ENCODE measurements around the gene MCUB. TPM values are rescaled to one million over a fixed set of nuclear protein-coding genes. Genes with fewer than 3 reads are reported as not detected.
"Not testable (repeated sequence)": the region's sequence is repeated elsewhere in the genome, so short reads cannot be mapped to it uniquely, and the experiment has no call there.

Gene MCUB
- total and polyA plus RNA-seq, 8 donors = 0.88 to 6.5 (median 2.9) TPM

DNA sequence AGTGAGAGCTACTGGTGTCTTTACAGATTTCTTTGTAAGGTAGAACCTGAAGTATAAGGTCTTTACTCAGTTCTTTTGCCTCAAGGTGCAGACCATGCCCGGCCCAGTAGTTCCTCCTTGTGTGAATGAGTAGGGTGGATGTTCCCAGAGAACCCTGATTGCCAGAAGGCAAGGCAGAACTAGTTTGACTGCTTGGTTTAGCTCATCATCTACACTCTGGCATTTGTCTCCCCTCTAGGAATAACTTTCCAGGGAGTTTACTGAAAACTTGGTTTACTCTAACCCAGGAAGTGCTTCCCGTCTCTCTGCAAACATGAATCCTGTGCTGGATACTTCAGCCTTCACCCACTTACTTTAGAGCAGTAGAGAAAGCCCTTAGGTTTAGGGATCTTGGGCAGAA lies 29.1 kb downstream of the MCUB start:
- H3K36me3 ChIP-seq = no peaks in the 10 kb centered on the region
- no peaks in the 10 kb centered on the region for H3K4me1 ChIP-seq
- no peak overlapping the region for H3K4me3 ChIP-seq
- no peaks in the 10 kb centered on the region for H3K27me3 ChIP-seq
- H3K27ac ChIP-seq = no peak overlapping the region
- intact Hi-C loops (cut with DNase I) = no loop called here
- no peak for FAIRE-seq
- no peak for DNase-seq
- ATAC-seq = no peak
- WGBS, 2 donors = 81 to 87% methylated on average over 2 of the region's 2 CpGs
- H3K9me3 ChIP-seq = no peaks in the 10 kb centered on the region
- TF ChIP-seq, protein P1, sequence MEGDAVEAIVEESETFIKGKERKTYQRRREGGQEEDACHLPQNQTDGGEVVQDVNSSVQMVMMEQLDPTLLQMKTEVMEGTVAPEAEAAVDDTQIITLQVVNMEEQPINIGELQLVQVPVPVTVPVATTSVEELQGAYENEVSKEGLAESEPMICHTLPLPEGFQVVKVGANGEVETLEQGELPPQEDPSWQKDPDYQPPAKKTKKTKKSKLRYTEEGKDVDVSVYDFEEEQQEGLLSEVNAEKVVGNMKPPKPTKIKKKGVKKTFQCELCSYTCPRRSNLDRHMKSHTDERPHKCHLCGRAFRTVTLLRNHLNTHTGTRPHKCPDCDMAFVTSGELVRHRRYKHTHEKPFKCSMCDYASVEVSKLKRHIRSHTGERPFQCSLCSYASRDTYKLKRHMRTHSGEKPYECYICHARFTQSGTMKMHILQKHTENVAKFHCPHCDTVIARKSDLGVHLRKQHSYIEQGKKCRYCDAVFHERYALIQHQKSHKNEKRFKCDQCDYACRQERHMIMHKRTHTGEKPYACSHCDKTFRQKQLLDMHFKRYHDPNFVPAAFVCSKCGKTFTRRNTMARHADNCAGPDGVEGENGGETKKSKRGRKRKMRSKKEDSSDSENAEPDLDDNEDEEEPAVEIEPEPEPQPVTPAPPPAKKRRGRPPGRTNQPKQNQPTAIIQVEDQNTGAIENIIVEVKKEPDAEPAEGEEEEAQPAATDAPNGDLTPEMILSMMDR (IDR thresholded peaks at IDR 0.05) = no peak

DNA sequence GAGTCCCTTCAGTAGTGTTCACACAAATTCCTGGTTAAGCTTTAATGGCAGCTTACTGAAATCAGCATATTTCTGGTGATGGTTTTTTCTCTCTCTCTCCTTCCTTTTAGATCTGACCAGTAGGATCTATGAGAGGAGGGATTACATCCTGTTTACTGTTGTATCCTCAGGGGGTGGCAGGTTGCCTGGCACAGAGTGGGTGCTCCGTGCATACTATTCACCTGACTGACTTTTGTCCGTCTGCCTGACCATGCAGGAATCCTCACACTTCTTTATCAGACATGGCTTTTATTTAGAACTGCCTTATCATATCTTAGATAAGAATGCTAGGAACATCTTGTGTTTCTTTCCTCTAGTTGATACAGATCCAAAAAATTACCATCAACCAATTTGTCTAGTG lies 29.6 kb downstream of the MCUB start:
- H3K36me3 ChIP-seq = no peaks in the 10 kb centered on the region
- DNase-seq = no peak
- H3K27ac ChIP-seq = no peak overlapping the region
- WGBS, 2 donors = 58 to 62% methylated on average over 2 of the region's 2 CpGs
- H3K9me3 ChIP-seq = no peaks in the 10 kb centered on the region
- no peak for ATAC-seq
- no peak for FAIRE-seq
- intact Hi-C loops (cut with DNase I) = no loop called here
- no peaks in the 10 kb centered on the region for H3K4me1 ChIP-seq
- no peak overlapping the region for H3K4me3 ChIP-seq
- TF ChIP-seq, protein P1 (IDR thresholded peaks at IDR 0.05) = no peak
- no peaks in the 10 kb centered on the region for H3K27me3 ChIP-seq

DNA sequence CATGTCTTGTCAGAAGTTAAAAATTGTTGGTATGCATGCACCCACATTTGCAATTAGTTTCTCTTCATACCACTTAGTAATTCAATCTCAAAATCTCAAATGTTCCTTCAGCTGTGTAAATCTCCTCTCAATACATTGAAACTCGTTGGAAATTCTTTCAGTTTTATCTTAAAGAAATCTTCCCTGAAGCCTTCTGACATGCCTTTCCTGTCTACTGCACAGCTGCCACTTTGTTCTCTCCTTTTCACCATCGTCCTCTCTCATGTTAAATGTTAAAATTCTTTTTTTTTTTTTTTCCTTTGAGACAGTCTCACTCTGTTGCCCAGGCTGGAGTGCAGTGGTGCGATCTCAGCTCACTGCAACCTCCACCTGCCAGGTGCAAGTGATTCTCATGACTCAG lies 30.9 kb downstream of the MCUB start:
- Histone ChIP-seq H3K9me3 (no peaks in the 10 kb centered on the region), H3K27ac (no peak overlapping the region), H3K36me3 (no peaks in the 10 kb centered on the region), H3K27me3 (no peaks in the 10 kb centered on the region), H3K4me1 (no peaks in the 10 kb centered on the region), H3K4me3 (no peak overlapping the region)
- DNase-seq (no peak), FAIRE-seq (no peak), ATAC-seq (no peak)
- WGBS, 2 donors = 66 to 72% methylated on average over 3 of the region's 3 CpGs
- intact Hi-C loops (cut with DNase I) = no loop called here
- TF ChIP-seq, protein P1 (IDR thresholded peaks at IDR 0.05) = no peak

DNA sequence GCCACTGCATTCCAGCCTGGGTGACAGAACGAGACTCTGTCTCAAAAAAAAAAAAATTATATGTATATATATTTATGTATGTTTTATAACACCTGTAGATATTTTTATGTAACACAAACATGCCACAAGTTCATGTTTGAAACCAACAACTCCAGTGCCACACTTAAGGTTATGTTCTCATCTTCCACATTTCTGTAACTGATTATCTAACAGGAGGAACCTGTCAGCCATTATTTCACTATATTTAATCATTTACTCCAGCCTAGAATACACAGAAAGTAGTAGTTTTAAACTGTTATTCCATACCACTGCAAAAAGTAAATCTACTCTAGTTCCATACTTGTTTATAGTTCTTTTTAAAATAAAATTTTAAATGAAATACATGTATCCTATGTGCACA lies 32.3 kb downstream of the MCUB start:
- intact Hi-C loops (cut with DNase I) = no loop called here
- Histone ChIP-seq H3K27me3 (no peaks in the 10 kb centered on the region), H3K9me3 (no peaks in the 10 kb centered on the region), H3K27ac (no peak overlapping the region), H3K4me1 (no peaks in the 10 kb centered on the region), H3K36me3 (no peaks in the 10 kb centered on the region), H3K4me3 (no peak overlapping the region)
- DNase-seq (no peak), ATAC-seq (no peak), FAIRE-seq (no peak)
- TF ChIP-seq, protein P1 (IDR thresholded peaks at IDR 0.05) = no peak
- 81 to 88% methylated on average over 1 of the region's 1 CpG for WGBS, 2 donors

DNA sequence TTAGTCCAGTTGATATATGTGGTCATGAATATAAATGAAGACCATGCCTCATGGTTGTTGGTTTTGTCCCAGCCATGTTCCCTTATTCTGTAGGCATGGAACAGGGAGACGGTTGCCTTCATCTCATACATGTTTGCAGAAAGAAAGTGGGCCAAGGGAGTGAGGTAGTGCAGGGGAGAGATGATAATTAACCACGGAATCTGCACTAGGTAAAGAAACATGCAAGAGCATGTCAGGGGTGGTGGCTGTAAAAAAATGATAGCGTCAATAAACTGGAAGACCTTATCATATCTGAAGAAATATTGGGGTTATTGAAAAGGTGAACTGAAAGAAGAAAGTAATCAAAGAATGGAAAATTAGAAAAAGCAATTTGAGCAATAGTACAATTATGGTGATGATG lies 35.1 kb downstream of the MCUB start:
- 59 to 64% methylated on average over 3 of the region's 3 CpGs for WGBS, 2 donors
- ATAC-seq; DNase-seq; intact Hi-C loops (cut with DNase I); H3K27me3 ChIP-seq; H3K27ac ChIP-seq; FAIRE-seq; H3K36me3 ChIP-seq; H3K4me3 ChIP-seq; H3K4me1 ChIP-seq; H3K9me3 ChIP-seq: not testable (repeated sequence)

DNA sequence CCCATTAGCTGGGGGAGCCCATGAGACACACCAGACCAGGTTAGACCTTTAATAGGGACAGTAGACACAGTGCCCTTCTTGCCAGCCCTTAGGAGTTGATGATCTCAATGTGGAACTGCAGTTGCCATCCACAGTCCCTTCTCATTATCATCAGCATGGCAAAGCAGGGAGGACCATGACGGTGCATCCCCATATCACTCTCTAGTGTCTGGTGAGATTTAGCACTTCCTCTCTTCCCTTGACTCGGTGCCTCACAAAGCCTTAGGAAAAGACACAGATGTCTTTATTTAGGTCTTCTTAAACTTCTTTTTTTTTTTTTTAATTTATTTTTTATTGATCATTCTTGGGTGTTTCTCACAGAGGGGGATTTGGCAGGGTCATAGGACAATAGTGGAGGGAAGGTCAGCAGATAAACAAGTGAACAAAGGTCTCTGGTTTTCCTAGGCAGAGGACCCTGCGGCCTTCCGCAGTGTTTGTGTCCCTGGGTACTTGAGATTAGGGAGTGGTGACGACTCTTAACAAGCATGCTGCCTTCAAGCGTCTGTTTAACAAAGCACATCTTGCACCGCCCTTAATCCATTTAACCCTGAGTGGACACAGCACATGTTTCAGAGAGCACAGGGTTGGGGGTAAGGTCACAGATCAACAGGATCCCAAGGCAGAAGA lies 36.5 kb downstream of the MCUB start:
- intact Hi-C loops (cut with DNase I); H3K27ac ChIP-seq; DNase-seq; H3K27me3 ChIP-seq; H3K9me3 ChIP-seq; H3K4me1 ChIP-seq; H3K36me3 ChIP-seq; ATAC-seq; FAIRE-seq; H3K4me3 ChIP-seq: not testable (repeated sequence)
- 62 to 70% methylated on average over 5 to 7 of the region's 7 CpGs for WGBS, 2 donors
